ENCODE results near the gene CEP112. TPM values are rescaled to one million over a fixed set of nuclear protein-coding genes. Genes with fewer than 3 reads are reported as not detected.

CEP112 gene
- total RNA-seq, 1 donor from 2014 or later: 21.8 TPM

- no peak for DNase-seq (ENCODE audit: low spot score)
- no peak overlapping the region for H3K4me3 Mint-ChIP-seq (ENCODE audit: unreplicated experiment)
- H3K4me1 Mint-ChIP-seq (ENCODE audit: low read depth): peaks cover 7% of the 10 kb centered on the region
- no peak for TF ChIP-seq CTCF (IDR thresholded peaks at IDR 0.05)
- peaks cover 4% of the 10 kb centered on the region for H3K36me3 Mint-ChIP-seq (ENCODE audit: low read depth)
- H3K9me3 Mint-ChIP-seq (ENCODE audit: low read depth): peaks cover 3% of the 10 kb centered on the region
- H3K27ac Mint-ChIP-seq (ENCODE audit: unreplicated experiment): no peak overlapping the region
- H3K27me3 Mint-ChIP-seq (ENCODE audit: low read depth): no peaks in the 10 kb centered on the region
These were observed 273.4 kb downstream of the CEP112 start for GRCh38 chr17:65918500-65918899.

DNA sequence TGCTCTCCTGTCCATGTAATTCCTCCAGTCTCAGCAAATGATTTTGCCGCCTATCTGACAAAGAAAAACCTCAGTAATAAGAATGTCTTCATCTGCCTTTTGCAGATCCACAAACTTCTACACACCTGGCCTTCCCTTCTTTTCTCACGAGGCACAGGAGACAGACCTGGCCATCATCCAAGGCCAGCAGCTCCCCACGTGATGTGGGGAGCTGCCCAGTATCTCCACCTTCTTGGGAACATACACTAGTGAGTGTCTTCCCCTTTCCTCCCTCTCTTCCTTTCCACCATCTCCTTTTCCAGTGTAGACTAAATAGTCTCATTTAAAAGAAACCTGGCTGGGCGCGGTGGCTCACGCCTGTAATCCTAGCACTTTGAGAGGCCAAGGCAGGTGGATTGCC is 274.4 kb downstream of the CEP112 start:
- H3K4me1 Mint-ChIP-seq (ENCODE audit: low read depth): peaks cover 7% of the 10 kb centered on the region
- no peak for TF ChIP-seq CTCF (IDR thresholded peaks at IDR 0.05)
- no peak for DNase-seq (ENCODE audit: low spot score)
- H3K27ac Mint-ChIP-seq (ENCODE audit: unreplicated experiment): no peak overlapping the region
- no peak overlapping the region for H3K4me3 Mint-ChIP-seq (ENCODE audit: unreplicated experiment)
- peaks cover 4% of the 10 kb centered on the region for H3K36me3 Mint-ChIP-seq (ENCODE audit: low read depth)
- no peaks in the 10 kb centered on the region for H3K27me3 Mint-ChIP-seq (ENCODE audit: low read depth)
- peaks cover 3% of the 10 kb centered on the region for H3K9me3 Mint-ChIP-seq (ENCODE audit: low read depth)

GRCh38 chr17:65916425-65916824 is 275.5 kb downstream of the CEP112 start:
- Mint-ChIP-seq H3K36me3 (ENCODE audit: low read depth) (peaks cover 4% of the 10 kb centered on the region), H3K27me3 (ENCODE audit: low read depth) (no peaks in the 10 kb centered on the region), H3K4me1 (ENCODE audit: low read depth) (peaks cover 7% of the 10 kb centered on the region), H3K4me3 (ENCODE audit: unreplicated experiment) (no peak overlapping the region), H3K27ac (ENCODE audit: unreplicated experiment) (no peak overlapping the region), H3K9me3 (ENCODE audit: low read depth) (peaks cover 12% of the 10 kb centered on the region)
- DNase-seq (ENCODE audit: low spot score): no peak
- no peak for TF ChIP-seq CTCF (IDR thresholded peaks at IDR 0.05)

DNA sequence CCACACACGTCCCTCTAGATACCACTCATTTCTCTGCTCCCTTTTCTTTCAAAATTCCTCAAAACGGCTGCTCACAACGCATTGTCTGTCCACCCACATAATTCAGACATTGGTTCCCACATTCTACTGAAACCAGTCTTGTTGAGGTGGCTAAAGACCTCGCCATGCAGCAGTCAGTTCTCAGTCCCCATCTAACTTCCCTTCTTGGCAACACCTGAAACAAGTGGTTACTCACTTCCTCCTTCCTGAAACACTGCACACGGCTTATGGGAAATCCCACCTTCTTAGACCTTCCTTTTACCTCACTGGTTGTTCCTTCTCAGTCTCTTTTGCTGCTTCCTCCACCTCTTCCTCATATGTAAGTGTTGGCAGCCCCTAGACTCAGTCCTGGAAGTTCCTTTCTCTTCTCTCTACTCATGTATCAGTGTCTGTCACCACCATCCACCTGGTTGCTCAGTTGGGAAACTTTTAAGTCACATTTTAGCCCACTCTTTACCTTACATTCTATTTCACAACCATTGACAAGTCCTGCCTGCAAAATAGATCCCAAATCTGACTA is 277.1 kb downstream of the CEP112 start:
- H3K27ac Mint-ChIP-seq (ENCODE audit: unreplicated experiment): no peak overlapping the region
- DNase-seq (ENCODE audit: low spot score): no peak
- no peaks in the 10 kb centered on the region for H3K27me3 Mint-ChIP-seq (ENCODE audit: low read depth)
- H3K4me3 Mint-ChIP-seq (ENCODE audit: unreplicated experiment): no peak overlapping the region
- H3K4me1 Mint-ChIP-seq (ENCODE audit: low read depth): peaks cover 7% of the 10 kb centered on the region
- H3K9me3 Mint-ChIP-seq (ENCODE audit: low read depth): peaks cover 25% of the 10 kb centered on the region
- H3K36me3 Mint-ChIP-seq (ENCODE audit: low read depth): peaks cover 15% of the 10 kb centered on the region
- TF ChIP-seq CTCF (IDR thresholded peaks at IDR 0.05): no peak

GRCh38 chr17:65913326-65913850 is 278.5 kb downstream of the CEP112 start:
- no peak for DNase-seq (ENCODE audit: low spot score)
- TF ChIP-seq CTCF (IDR thresholded peaks at IDR 0.05): no peak
- peaks cover 26% of the 10 kb centered on the region for H3K9me3 Mint-ChIP-seq (ENCODE audit: low read depth)
- H3K36me3 Mint-ChIP-seq (ENCODE audit: low read depth): peaks cover 16% of the 10 kb centered on the region
- H3K27me3 Mint-ChIP-seq (ENCODE audit: low read depth): no peaks in the 10 kb centered on the region
- no peak overlapping the region for H3K4me3 Mint-ChIP-seq (ENCODE audit: unreplicated experiment)
- H3K27ac Mint-ChIP-seq (ENCODE audit: unreplicated experiment): no peak overlapping the region
- H3K4me1 Mint-ChIP-seq (ENCODE audit: low read depth): peaks cover 6% of the 10 kb centered on the region
